Rectal smooth muscle tissue (tissue), 1 donor: ENCODE results near the gene HERC3.

Source experiments
- H3K27ac ChIP-seq: one replicate; pipeline ENCODE4 v1.7.0; 2013; ENCODE audit warnings: low read depth, low read length, inconsistent platforms
- H3K27me3 ChIP-seq: one replicate; pipeline ENCODE4 v1.7.0; 2013; ENCODE audit warnings: low read length; ENCODE audit not compliant: control insufficient read depth, insufficient read depth
- H3K36me3 ChIP-seq: one replicate; pipeline ENCODE4 v1.7.0; 2013; ENCODE audit warnings: low read length; ENCODE audit not compliant: control insufficient read depth, insufficient read depth
- H3K4me1 ChIP-seq: one replicate; pipeline ENCODE4 v1.7.0; 2013; ENCODE audit warnings: low read length; ENCODE audit not compliant: control insufficient read depth, insufficient read depth
- H3K4me3 ChIP-seq: one replicate; pipeline ENCODE4 v1.7.0; 2013; ENCODE audit warnings: low read length
- H3K9ac ChIP-seq: one replicate; pipeline ENCODE4 v1.7.0; 2013; ENCODE audit warnings: low read length

Gene HERC3

GRCh38 chr4:88614058-88614457 lies 21.8 kb downstream of the HERC3 start:
- H3K36me3 ChIP-seq: no peaks in the 10 kb centered on the region
- peaks cover 35% of the 10 kb centered on the region for H3K4me1 ChIP-seq
- no peaks in the 10 kb centered on the region for H3K27me3 ChIP-seq
- no peak overlapping the region for H3K9ac ChIP-seq
- H3K27ac ChIP-seq: no peak overlapping the region
- no peak overlapping the region for H3K4me3 ChIP-seq

DNA sequence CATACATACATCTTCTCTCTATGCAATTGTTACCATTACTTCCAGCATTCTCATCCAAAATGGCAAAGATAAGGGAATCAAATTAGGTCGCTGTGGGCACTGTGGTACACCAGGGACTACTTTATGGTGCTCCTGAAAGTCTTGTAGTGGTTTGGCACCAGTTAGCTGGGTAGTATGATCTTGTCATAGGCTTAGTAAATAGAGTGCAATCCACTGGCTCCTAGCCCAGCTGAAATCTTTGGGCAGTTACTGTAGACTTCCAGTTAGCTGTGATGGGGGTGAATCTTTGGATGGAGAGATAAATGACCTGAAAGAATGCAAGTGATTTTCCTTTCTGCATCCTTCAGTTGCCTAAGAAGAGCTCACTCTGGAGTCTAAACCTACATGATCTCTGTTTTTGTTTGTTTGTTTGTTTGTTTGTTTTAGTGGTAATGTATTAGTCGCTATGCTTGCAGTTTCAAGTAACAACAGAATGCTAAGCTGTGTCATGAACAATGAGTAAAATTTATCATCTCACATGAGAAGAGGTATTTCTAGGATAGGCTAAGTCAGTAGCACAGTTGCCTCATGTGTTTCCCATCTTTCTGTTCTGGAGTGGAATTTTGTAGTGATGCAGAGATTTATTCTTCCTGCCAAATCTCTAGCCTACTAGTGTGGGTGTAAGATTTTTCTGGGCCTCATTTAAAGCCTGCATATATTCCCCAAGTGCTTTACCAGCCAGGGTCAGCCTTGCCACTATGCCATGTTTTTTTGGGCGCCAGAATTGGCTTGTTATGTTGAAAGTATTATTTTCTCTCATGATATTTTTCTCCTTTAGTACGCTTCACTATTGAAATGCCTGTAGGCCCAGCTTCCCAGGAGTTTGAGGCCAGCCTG lies 24.2 kb downstream of the HERC3 start:
- H3K27me3 ChIP-seq: no peaks in the 10 kb centered on the region
- no peak overlapping the region for H3K4me3 ChIP-seq
- H3K27ac ChIP-seq: no peak overlapping the region
- H3K4me1 ChIP-seq: peaks cover 23% of the 10 kb centered on the region
- no peaks in the 10 kb centered on the region for H3K36me3 ChIP-seq
- H3K9ac ChIP-seq: peak overlapping the region; percentile 40

DNA sequence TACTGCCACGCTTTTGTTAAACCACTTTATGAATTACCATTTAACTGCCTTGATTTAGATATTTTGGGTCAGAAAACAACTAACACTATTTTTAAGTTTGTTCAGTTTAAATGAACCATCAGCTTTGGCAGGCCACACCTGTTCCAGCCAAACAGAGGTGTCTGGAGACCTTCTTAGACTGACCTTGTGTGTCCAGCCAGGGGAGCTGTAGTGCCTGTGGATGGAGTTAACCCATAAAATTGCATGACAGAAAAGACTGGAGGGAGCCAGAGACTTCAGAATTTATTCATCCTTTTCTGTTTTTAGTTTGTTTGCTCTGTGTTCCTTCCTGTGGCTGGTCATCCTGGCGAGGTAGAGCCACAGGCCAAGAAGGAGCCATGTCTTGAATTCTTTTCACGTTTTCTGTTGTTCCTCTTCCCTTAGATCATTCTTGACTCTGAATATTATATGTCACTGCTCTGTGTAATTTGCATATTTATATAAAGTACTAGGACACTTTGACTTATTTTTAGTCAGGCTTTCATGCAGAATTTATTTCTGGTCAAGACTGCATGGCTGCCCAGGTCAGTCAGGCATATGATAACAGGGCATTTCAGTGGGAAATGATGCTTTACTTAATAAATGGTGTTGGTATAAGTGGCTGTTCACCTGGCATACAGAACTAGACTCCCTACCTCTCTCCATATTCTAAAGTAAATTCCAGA lies 26.7 kb downstream of the HERC3 start:
- H3K4me1 ChIP-seq: peaks cover 4% of the 10 kb centered on the region
- no peaks in the 10 kb centered on the region for H3K36me3 ChIP-seq
- no peak overlapping the region for H3K9ac ChIP-seq
- no peaks in the 10 kb centered on the region for H3K27me3 ChIP-seq
- no peak overlapping the region for H3K27ac ChIP-seq
- no peak overlapping the region for H3K4me3 ChIP-seq

DNA sequence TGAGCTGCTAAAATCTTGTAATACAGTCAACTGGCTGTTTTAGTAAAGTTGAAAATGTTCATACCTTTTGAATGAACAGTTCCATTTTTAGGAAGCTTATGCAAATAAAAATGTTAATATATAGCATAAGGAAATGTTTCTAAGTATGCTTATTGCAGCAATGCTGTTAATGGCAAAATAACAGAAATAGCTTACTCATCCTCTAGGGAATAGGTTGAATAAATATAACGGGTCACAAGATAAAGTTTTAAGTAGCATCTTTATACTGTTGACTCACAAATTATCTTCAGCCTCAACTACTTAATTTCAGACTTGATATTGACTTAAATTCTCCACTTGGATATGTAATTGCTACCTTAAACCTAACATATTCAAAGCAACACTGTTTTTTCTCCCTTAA lies 27.7 kb downstream of the HERC3 start:
- no peak overlapping the region for H3K9ac ChIP-seq
- H3K4me1 ChIP-seq: peaks cover 4% of the 10 kb centered on the region
- no peak overlapping the region for H3K27ac ChIP-seq
- H3K36me3 ChIP-seq: no peaks in the 10 kb centered on the region
- no peaks in the 10 kb centered on the region for H3K27me3 ChIP-seq
- H3K4me3 ChIP-seq: no peak overlapping the region

- H3K27ac ChIP-seq: no peak overlapping the region
- H3K9ac ChIP-seq: no peak overlapping the region
- no peak overlapping the region for H3K4me3 ChIP-seq
- H3K27me3 ChIP-seq: no peaks in the 10 kb centered on the region
- H3K36me3 ChIP-seq: no peaks in the 10 kb centered on the region
- H3K4me1 ChIP-seq: no peaks in the 10 kb centered on the region
Observed at GRCh38 chr4:88621763-88622327, 29.6 kb downstream of the HERC3 start.

DNA sequence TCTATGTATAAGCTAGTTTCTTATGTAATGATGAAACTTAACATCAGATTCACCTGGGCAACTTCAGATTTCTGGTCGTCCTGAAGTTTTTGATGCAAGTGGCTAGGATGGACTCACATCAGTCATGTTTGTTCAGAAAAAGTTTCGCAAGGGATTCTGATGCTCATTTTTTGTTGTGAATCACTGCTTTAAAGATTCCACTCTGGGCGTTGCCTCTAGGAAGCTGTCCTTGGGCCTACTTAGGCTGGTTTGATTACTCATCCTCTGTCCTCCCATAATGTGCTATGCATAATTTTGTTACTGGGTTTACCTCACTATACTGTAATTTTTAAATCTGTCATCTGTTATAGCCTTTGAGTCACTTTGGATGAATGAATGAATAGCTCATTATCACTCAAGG lies 30.8 kb downstream of the HERC3 start:
- Histone ChIP-seq H3K9ac (no peak overlapping the region), H3K27me3 (no peaks in the 10 kb centered on the region), H3K4me3 (no peak overlapping the region), H3K27ac (no peak overlapping the region), H3K36me3 (no peaks in the 10 kb centered on the region), H3K4me1 (no peaks in the 10 kb centered on the region)

- H3K4me3 ChIP-seq: no peak overlapping the region
- H3K4me1 ChIP-seq: no peaks in the 10 kb centered on the region
- H3K9ac ChIP-seq: no peak overlapping the region
- no peaks in the 10 kb centered on the region for H3K27me3 ChIP-seq
- no peaks in the 10 kb centered on the region for H3K36me3 ChIP-seq
- H3K27ac ChIP-seq: no peak overlapping the region
Observed at GRCh38 chr4:88628746-88629145, 36.5 kb downstream of the HERC3 start.

GRCh38 chr4:88629826-88630225 lies 37.5 kb downstream of the HERC3 start:
- no peak overlapping the region for H3K27ac ChIP-seq
- H3K4me3 ChIP-seq: no peak overlapping the region
- H3K27me3 ChIP-seq: no peaks in the 10 kb centered on the region
- H3K9ac ChIP-seq: no peak overlapping the region
- no peaks in the 10 kb centered on the region for H3K36me3 ChIP-seq
- H3K4me1 ChIP-seq: no peaks in the 10 kb centered on the region

DNA sequence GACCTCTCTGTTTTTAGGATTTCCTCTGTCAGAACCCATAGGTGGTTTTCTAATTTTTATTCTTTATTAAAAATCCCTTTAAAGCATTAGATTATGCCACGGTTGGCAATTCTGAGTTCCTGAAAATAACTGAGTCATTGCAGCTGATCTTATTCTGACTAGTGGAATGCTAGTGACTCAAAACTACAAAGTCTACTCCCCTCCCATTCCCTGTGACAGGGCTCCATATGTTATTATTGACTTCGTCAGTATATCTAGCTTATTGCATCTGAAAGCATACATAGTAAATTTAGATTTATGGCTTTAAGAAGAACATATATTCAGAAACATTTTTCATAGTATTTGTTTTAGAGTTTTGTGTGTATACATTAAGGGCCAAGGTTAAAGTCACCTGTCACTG lies 38.5 kb downstream of the HERC3 start:
- no peak overlapping the region for H3K4me3 ChIP-seq

GRCh38 chr4:88643932-88644331 lies 51.7 kb downstream of the HERC3 start:
- Histone ChIP-seq H3K27ac (no peak overlapping the region), H3K4me3 (no peak overlapping the region)

More for the DNA sequence above, 38.5 kb downstream of the HERC3 start:
- Histone ChIP-seq H3K4me1 (no peaks in the 10 kb centered on the region), H3K27ac (no peak overlapping the region), H3K36me3 (no peaks in the 10 kb centered on the region), H3K9ac (no peak overlapping the region), H3K27me3 (no peaks in the 10 kb centered on the region)

DNA sequence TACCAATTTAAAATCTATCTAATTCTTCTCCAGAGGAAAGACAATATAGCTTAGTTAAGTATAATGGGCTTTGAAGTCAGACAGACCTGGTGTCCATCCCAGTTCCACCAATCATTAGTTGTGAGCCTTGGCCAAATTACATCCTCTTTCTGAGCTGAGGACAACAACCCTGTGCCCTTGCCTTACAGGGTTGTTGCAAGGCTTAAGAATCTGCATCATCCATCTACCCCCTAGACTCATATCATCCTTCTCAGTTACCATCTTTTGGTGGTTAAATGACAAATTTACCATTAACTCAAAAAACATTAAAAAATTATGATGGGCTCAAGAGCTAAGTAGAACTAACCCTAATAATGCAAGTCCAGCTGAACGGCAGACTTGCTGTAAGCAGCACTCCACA lies 53.7 kb downstream of the HERC3 start:
- no peak overlapping the region for H3K4me3 ChIP-seq
- H3K9ac ChIP-seq: no peak overlapping the region
- H3K36me3 ChIP-seq: no peaks in the 10 kb centered on the region

More at GRCh38 chr4:88643932-88644331, 51.7 kb downstream of the HERC3 start:
- Histone ChIP-seq H3K36me3 (no peaks in the 10 kb centered on the region), H3K9ac (no peak overlapping the region), H3K27me3 (no peaks in the 10 kb centered on the region), H3K4me1 (no peaks in the 10 kb centered on the region)

GRCh38 chr4:88646528-88647280 lies 54.4 kb downstream of the HERC3 start:
- Histone ChIP-seq H3K27me3 (no peaks in the 10 kb centered on the region), H3K27ac (no peak overlapping the region), H3K4me1 (no peaks in the 10 kb centered on the region), H3K36me3 (no peaks in the 10 kb centered on the region), H3K4me3 (no peak overlapping the region), H3K9ac (no peak overlapping the region)

More for the DNA sequence above, 53.7 kb downstream of the HERC3 start:
- Histone ChIP-seq H3K4me1 (no peaks in the 10 kb centered on the region), H3K27ac (no peak overlapping the region), H3K27me3 (no peaks in the 10 kb centered on the region)
